Effector CD4-positive, alpha-beta T cell (primary cell): Measurements from ENCODE around the gene PAQR9.

Experiments used
- DNase-seq: peaks from one replicate; pipeline ENCODE4 v3.0.0-alpha.2; 2020

PAQR9 gene

DNA sequence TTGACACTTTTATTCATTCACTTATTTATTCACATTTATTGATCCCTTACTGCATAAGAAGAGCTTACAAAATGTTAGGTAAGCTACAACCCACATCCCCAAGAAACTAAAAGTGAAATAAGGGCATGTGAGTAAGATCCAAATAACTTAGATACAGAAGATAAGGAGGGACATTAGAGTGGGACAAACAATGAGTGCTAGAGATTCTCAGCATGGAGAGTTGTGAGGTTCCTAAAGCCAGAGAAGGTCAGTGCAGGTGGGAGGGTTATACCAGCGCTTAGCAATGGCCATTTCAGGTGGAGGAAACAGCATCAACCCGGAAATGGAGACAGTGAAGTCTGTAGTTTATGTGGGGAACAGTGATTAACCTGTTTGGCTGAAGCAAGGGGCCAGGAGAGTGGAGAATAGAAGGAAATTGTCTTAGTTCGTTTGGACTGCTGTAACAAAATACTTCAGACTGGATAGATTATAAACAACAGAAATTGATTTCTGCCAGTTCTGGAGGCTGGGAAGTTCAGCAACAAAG is 49.1 kb downstream of the PAQR9 start:
- no peak for DNase-seq

DNA sequence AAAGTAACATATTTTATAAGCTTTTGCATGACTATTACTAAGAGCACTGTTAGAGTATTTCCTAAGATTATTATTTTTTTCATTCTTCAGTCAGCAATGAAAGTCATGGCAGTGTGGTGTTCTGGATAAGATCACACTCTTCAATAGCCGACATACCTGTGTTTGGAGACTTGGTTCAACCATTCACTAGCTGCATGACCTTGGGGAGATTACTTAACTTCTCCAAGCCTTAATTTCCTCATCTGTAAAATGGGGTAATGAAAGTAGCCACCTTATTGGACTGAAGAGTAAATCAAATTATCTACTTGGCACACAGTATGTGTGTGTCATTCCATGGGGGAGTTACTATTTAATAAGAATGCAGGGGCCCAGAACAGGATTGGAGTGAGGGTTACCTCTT is 50.0 kb downstream of the PAQR9 start:
- DNase-seq: no peak

DNA sequence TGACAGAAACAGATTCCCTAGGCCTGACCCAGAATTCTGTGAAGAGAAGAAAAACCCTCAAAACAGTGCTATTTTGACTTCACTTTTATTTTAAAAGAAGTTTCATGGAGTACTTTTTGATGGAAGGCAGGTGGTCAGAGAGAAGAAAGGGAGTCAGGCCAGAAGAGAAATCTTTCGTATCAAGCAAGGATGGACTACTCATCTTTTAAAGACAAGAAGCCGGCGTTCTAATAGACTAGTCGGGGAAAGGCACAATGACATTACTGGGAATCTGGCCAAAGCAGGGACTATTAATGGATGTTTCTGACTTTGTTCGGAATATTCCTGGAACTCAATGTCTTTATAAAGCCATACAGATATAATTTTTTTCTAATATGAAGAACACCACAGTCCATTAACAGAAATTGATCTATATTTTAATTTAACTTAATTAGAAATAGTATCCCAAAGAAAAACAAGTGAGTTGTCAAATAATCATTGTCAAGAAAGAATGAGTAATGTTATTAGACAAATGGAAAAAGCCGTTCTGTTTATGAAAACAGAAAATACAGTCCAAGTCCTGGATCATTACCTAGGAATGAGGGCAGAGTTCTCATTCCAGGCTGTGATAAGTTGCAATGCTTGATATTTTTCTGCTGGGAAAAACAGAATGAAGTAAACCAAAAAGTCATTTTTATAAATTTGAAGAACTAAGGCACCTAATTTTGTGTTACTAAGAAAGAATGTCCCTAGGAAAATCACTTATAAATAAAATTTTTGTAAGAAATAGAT is 50.9 kb downstream of the PAQR9 start:
- no peak for DNase-seq
